Measurements from ENCODE around the gene HLA-DQB1.
"Not testable (repeated sequence)": the region's sequence is repeated elsewhere in the genome, so short reads cannot be mapped to it uniquely, and the experiment has no call there.

Gene HLA-DQB1

DNA sequence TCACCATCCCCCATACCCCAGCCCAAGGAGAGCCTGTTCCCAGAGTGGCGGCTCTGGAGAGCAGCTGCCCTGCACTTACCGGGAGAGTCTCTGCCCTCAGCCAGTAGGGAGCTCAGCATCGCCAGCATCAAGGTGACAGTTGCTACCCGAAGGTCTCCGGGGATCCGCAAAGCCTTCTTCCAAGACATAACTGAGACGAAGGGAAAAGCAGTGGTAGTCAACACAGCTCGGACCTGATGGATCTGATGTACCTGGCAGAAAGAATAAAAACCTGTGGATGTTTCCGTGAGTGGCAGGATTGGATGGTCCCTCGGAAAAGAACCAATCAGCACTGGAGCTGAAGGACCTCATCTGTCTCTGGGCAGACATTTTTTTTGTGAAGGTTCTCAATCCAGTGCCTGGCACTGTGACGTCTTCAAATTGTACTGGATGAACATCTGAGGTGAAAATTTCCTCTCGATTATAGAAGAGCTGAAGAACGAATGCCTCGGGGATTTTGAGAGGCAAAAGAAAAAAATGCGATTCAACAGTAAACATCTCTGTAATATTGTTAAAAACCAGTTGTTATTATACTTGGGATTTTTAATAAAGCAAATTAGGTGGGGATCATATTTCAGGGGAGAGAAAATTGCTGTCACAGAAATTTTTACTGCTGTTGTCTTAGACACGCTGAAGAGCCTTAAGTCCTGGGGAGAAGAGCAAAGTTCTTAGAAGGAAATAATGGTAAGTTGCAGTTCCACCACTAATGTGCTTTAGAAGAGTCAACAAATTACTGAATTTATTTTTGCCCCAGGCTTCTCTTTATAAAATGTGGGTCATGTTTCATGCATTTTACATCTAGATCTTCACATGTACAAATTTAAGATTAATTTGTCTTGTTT lies at the start of gene HLA-DQB1:
Gene HLA-DQB1 (minus strand): TSS at position 238 of the 881 bp plus-strand sequence. CDS start 50 bp downstream, at position 188.
- peak; percentile 85 for DNase-seq

DNA sequence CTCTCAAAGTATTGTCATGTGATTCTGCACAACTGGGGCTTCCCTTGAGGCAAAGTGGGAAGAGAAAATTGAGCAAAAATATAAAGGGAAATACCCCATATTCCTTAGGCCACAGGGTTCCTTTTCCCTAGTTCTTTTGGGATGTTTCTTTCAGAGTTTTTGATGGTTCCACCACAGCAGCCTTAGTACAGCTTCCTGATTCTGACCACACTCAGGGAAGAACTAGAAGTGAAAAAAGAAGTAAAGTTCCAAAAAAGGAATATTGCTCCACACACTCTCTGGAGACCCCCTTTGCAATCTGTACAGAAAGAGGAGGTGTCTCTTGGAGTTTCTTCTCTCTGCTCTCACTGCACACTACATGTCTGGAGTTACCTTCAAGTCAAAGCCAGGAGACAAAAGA lies 46.8 kb upstream of the HLA-DQB1 start:
- DNase-seq: no peak

DNA sequence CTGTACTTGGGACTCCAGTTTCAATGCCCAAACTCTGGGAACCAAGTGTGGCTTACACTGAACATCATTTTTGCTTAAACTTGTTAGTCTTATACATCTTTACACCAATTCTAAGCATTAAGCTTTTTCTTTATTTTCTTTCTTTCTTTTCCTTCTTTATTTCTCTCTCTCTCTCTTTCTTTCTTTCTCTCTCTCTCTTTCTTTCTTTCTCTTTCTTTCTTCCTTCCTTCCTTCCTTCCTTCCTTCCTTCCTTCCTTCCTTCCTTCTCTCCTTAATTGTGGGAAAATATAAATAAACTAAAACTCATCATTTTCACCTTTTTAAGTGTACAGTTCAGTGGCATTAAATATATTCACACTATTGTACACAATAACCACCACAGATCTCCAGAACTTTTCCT lies 43.2 kb upstream of the HLA-DQB1 start:
- no peak for DNase-seq

DNA sequence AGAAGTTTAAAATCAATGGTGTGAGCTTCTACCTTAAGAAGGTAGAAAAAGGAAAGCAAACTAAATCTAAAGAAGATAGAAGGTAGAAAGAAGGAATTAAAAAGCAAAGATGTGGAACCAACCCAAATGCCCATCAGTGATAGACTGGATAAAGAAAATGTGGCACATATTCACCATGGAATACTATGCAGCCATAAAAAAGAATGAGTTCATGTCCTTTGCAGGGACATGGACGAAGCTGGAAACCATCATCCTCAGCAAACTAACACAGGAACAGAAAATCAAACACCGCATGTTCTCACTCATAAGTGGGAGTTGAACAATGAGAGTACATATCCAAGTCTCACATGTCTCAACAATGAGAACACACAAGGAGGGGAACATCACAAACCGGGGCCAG lies 38.7 kb upstream of the HLA-DQB1 start:
- DNase-seq: not testable (repeated sequence)

DNA sequence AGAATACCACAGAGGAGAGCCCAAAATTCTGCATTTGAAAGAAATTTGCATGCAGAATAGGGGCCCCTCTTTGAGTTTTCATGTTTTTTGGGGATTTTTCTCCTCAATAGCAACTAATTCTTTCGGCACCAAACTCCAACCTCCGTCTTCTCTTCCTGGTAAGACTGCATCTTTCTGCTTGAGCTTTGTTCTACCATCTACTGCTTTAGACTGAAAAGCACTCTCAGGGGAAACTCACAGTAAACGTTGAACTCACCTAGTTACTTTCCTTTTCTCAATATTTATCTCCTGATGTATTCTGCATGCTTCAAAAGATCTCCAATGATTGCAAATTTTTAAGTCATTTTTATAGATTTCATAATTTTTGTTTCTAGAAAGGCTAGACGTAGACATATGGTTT lies 36.9 kb upstream of the HLA-DQB1 start:
- no peak for DNase-seq

DNA sequence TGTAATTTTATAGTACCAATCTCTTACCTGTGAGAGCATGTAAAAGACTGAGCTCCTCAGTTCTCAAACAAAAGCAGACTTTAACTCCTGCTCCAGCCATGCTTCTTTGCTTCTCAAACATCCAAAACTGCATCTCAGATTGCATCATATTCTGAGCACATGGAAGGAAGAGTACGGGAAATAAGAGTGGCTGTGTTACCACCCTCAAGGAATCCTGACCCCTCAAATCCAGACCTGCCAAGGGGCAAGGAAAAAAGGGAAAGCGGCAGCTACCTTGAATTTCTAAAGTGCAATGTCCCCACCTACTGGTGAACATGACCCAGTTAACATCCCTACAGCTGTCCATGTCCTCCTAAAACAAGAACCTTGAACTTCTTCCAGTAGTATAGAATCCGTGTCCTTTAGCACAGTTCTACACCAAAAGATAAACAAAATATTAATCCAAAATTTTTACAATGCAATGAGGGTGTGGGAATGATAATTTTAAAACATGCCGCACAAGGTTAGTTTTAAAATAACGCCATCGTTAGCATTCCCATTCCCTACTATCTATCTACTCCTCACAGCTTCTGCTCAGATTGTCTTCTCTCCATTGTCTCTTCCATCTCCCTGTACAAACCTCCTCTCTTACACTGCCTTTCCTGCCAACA lies 34.1 kb upstream of the HLA-DQB1 start:
- peak; percentile 73 for DNase-seq

DNA sequence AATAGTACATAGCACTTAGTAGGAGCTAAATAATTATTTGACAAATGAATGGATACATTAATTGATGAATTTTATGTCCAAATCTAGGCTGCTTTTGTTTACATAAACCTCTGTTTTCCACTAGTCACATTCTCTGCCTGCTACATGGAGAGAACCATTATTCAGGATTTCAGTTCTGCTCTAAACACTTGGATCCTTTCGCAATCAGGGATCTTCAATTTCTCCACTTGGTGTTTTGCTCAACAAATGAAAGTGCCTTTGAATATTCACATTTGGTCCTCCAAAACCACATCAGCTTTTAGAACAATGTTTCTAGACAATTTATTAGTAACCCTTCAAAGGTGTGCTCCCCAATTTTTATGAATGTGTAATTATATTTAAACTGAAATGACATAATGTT lies 30.6 kb upstream of the HLA-DQB1 start:
- DNase-seq: no peak

DNA sequence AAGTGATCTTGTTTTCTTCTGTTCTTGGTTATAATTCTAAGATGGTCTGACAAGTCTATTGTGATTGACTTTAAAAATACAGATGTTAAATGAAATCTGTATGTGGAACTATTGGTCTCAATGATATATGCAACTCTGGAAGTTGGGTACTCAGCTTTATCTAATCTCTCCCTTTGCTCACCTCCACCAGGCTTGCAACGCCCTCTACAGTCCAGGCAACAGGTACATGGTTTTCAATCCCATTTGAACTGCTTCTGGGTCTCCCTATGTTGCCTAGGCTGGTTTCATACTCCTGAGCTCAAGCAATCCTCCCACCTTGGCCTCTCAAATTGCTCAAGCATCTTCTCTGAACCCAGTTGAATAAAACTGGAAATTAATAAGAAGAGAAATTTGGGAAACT lies 25.6 kb upstream of the HLA-DQB1 start:
- peak; percentile 75 for DNase-seq

DNA sequence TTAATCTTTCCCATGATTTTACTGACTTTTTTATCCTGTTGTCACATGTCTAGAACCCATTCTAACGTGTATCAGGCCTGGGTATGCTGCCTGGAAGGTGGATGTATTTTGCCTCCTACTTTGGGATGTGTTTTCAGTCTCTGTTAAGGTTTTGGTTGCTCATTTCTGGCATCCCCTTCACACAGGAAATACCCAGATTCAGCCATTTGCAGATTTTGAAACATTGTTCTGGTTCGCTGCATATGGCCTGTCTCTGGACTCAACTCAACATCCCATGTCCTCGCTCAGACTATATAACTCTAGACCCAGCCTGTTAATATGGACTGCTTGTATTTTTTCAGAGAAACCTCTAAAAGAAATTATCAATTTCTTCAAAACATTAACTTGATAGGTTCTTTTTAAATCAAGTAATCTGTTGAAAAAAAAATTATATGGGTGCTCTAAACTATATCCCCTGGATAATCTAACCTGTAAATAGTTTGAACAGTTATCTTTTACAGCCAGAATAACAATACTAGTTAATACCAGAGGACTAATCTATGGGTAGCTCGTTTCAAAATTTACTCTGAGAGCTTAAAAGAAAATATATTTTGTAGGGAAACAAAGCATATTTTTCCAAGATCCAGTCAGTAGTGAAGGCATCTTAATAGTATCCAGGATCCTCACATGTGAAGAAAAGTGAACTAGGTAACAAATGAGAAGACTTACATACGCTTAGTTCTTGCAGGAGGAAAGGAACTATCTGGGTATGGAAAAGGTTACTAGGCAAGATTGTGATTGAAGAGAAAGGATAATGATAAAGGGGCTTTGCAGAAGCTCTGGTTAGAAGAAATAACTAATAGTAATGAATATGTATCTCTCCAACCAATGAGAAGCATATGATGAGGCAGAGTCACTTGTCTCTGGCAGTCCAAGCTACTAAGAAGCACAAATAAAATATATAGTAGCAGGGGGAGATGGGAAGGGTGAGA lies 23.4 kb upstream of the HLA-DQB1 start:
- no peak for DNase-seq

DNA sequence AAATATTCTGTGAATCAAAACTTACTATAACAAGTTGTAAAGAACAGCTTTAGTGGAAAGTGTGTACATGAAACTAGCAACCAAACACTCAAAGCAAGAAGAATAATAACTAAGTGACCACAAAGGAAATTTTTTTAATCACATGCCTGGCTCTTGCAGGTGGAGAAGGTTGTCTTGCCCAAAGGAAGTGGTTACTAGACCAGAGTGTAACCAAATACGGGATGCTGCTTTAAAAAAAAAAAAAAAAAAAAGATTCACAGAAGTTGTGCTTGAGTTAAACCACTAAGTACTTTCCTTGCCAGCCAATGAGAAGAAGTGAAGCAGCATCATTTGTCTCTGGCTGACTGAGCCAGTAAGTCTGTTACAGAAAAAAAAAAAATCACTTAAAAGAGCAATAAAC lies 19.1 kb upstream of the HLA-DQB1 start:
- DNase-seq: peak; percentile 48

DNA sequence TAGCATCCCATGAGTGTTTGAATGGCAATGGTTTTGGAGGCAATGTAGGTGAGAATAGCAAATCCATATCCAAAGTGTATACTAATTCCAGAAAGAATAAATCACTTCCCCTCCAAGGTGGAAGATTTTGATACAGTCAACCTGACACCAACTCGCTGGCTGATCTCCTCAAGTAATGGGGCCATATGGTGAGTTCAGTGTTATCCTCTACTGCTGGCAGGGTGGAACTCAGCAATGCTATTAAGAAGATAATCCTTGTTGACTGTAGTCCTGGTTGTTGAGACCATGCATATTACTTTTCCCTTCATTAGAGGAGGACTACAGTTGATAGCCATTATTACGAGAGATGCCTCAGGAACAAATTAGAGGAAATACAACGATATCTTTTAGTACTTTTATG lies 17.8 kb upstream of the HLA-DQB1 start:
- no peak for DNase-seq

DNA sequence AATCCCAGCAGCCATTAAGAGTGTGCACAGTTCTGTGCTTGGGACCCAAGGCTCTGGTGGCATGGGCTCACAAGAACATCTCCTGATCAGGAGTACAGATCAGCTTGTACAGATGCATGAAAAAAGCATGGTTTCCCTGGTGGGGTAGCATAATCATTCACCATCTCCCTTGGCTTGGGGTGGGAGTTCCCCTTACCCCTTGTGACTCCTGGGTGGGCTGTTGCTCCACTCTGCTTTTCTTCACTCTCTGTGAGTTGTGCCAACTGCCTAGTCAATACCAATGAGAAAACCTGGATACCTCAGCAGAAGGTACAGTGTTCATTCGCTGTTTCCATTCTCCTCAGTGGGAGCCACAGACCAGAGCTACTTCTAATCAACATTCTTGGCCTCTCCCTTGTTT lies 13.6 kb upstream of the HLA-DQB1 start:
- no peak for DNase-seq

DNA sequence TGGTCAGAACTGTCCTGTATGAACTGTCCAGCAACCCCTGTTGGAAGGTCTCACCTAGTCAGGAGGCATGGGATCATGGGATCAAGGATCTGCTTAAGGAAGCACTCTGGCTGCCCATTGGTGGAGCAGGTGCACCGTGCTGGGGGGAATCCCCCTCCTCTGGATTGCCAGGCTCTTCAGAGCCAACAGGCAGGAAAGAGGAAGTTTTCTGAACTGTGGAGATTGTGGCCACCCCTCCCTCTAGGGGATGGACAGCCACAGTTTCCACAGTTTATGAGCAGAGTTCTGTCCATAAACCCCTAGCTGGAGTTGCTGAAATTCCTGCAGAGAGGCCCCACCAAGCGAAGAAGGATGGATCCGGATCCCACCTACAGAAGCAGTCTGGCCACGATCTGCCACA lies 13.0 kb upstream of the HLA-DQB1 start:
- DNase-seq: peak; percentile 55

DNA sequence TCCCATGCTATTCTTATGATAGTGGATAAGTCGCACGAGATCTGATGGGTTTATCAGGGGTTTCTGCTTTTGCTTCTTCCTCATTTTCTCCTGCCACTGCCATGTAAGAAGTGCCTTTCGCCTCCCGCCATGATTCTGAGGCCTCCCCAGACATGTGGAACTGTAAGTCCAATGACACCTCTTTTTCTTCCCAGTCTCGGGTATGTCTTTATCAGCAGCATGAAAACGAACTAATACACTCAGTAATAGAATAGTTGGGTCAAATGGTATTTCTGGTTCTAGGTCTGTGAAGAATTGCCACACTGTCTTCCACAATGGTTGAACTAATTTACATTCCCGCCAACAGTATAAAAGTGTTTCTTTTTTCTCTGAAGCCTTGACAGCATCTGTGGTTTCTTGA lies 7.7 kb upstream of the HLA-DQB1 start:
- DNase-seq: not testable (repeated sequence)

DNA sequence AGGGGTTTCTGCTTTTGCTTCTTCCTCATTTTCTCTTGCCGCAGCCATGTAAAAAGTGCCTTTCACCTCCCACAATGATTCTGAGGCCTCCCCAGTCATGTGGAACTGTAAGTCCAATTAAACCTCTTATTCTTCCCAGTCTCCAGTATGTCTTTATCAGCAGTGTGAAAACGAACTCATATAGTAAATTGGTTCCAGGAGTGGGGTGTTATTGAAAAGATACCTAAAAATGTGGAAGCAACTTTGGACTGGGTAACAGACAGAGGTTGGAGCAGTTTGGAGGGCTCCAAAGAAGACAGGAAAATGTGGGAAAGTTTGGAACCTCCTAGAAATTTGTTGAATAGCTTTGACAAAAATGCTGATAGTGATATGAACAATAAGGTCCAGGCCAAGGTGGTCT lies 5.5 kb upstream of the HLA-DQB1 start:
- not testable (repeated sequence) for DNase-seq

DNA sequence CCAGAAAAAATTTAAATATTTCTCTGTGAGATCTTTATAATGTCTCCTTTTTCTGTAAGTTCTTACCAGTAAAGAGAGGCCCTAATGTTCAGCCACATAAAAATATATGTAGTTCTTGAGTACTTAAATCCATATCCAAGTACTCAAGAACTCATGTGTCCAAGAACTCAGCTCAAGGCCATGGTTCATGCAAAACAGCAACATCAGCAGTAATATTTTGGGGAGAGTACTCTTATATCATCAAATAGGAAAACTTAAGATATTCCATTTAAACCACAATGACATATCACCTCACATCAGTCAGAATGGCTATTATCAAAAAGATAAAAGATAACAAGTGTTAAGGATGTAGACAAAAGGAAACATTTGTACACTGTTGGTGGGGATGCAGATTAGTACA lies 3.4 kb upstream of the HLA-DQB1 start:
- DNase-seq: no peak

DNA sequence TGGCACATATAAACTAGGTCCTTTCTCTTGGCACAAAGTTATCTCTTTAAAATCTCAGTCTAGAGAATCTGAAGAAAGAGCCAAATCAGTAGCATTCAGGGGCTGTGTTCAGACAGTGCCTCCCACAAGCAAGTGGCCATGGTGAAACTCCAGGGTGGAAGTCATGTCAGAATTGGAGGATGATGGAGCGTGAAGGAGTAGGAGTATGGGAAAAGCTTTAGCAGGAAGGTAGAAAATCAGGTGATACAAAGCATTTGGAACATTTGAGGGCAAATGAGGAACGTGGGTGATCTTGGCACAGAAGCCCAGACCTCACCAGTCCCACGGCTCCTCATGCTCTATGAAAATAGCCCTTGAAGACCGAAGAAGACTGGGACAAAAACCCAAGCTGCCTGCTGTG lies 2.8 kb upstream of the HLA-DQB1 start:
- DNase-seq: no peak

DNA sequence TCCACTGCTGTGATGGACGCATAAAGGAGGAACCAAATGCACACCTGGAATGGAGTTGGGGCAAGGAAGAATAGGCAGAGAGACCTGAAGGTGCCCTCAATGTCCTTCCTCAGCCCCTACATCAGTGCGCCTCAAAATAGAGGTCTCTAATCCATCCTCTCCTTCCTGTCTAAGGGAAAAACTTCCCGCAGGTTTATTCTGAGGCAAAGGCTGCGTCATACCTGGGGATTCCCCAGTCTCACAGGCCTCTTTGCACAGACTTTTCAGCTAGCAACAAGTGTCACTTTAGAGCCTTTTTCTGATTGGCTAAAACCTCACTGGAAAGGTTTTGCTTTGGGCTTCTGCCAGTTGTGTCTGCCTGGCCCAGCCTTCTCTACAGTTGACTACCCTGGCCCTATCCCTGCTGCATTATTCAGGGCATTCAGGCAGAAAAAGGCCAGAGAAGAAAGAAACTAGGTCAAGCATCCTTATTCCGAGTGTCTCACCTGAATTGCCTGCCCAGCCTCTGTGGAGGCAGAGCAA lies 1.8 kb upstream of the HLA-DQB1 start:
- DNase-seq: peak; percentile 62

DNA sequence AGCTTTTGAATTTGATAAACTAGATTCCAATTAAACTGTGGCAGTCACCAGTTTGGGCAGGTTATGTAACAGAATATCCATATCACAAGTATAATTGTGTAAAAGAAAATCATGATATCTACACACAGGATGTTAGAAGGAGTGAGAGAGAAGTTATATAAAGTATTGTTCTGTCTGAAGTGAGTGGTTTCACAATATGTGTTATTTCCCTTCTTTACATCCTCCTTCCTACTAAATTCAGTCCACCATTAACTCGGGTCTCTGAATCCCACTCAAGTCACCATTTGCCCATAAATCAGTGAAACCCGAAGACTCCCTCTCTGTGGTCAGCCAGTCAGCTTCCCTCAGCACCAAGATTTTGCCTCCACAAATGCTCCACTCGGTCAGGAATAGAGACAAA lies 796 bp downstream of the HLA-DQB1 start:
- no peak for DNase-seq

DNA sequence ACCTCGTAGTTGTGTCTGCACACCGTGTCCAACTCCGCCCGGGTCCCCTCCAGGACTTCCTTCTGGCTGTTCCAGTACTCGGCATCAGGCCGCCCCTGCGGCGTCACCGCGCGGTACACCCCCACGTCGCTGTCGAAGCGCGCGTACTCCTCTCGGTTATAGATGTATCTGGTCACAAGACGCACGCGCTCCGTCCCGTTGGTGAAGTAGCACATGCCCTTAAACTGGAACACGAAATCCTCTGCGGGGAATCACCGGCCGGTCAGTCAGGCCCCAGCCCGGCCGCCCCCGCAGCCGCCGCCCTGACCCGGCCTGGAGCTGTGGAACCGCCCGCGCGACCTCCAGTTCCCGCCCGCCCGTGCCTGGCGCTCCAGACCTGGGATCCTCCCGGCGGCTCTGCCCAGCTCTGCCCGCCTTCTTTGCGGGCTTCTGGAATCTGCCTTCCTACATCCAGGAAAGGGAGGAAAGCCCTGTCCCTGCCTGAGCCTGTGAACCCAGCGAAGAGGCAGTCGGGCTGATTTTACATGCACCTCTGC lies 1.6 kb downstream of the HLA-DQB1 start:
- no peak for DNase-seq

DNA sequence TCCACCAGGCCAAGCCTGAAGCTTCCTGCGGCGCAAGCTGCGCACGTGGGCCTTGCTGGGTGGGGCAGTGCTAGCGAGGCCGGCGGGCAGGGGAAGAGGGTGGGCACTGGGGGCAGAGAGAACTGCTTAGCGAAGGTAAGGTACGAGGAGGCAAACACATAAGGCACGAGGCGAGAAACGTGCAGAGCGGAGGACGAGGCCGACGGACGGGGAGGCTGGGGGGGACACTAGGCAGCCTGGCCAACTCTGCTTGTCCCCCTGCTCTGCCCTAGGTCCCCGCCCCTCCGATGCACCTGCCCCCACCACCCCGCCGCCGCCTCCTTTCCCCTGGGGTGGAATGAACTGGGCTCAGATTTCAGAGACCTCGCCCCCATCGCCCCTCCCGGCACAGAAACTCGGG lies 2.1 kb downstream of the HLA-DQB1 start:
- no peak for DNase-seq

DNA sequence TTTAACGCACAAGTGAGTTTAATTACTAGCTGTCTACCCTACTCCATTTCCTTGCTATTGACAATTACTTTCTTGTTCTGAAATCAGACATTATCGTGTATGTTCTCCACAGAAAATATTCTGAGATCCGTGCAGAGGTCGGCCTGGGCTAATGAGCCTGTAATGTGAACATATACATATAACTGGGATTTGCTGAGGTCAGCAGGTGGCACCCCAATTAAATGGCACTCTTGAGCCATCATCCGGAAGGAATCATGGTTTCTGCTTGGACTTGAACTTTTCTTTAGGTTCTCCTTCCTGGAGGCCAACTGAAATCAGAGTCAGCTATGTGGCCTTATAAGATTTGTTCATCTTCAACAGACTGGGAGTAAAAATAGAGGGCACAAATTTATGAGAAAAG lies 3.6 kb downstream of the HLA-DQB1 start:
- no peak for DNase-seq

DNA sequence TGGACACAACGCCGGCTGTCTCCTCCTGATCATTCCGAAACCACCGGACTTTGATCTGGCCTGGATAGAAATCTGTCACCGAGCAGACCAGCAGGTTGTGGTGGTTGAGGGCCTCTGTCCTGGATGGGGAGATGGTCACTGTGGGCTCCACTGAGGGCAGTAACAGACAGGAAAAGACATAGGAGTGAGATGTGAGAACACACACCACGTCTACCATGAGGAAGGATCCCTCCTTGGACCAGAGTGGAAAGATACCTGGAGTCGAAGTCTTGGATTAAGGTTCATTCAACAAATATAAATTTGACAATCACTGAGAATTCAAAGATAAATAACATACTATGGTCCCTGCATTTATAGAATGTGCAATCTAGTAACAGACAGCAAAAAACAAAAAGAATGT lies 4.4 kb downstream of the HLA-DQB1 start:
- no peak for DNase-seq
